Activated CD8-positive, alpha-beta memory T cell treated with anti-CD3 and anti-CD28 coated beads for 1 hour (primary cell): Measurements from ENCODE around the gene WDR91.

Experiments used
- DNase-seq, 2 donors: peaks; one replicate each; pipeline ENCODE4 v3.0.0-alpha.2; 2020; ENCODE audit warnings: low read depth in 1 of 2; ENCODE audit errors: extremely low read depth in 1 of 2

WDR91 gene

GRCh38 chr7:135164357-135165061, 46.8 kb downstream of the WDR91 start:
- no peak for DNase-seq

- DNase-seq, result no peak
Observed at GRCh38 chr7:135162382-135163001, 48.8 kb downstream of the WDR91 start.

- DNase-seq, result no peak
Observed at GRCh38 chr7:135161669-135162068, 49.7 kb downstream of the WDR91 start.

- no peak for DNase-seq
Observed at GRCh38 chr7:135160858-135161653, 50.3 kb downstream of the WDR91 start.

- DNase-seq, result no peak
Observed at GRCh38 chr7:135160098-135160857, 51.0 kb downstream of the WDR91 start.

GRCh38 chr7:135159359-135160085, 51.8 kb downstream of the WDR91 start:
- DNase-seq, result no peak

GRCh38 chr7:135158874-135159273, 52.5 kb downstream of the WDR91 start:
- DNase-seq, result no peak

- DNase-seq, result no peak
Observed at GRCh38 chr7:135158141-135158655, 53.1 kb downstream of the WDR91 start.

GRCh38 chr7:135156290-135156689, 55.0 kb downstream of the WDR91 start:
- no peak for DNase-seq

GRCh38 chr7:135154734-135155133, 56.6 kb downstream of the WDR91 start:
- no peak for DNase-seq

GRCh38 chr7:135152442-135152841, 58.9 kb downstream of the WDR91 start:
- DNase-seq, result no peak

- no peak for DNase-seq
Observed at GRCh38 chr7:135151533-135151932, 59.8 kb downstream of the WDR91 start.

- no peak for DNase-seq
Observed at GRCh38 chr7:135151132-135151531, 60.2 kb downstream of the WDR91 start.

GRCh38 chr7:135150072-135150782, 61.1 kb downstream of the WDR91 start:
- DNase-seq, result no peak

GRCh38 chr7:135147899-135148721, 63.2 kb downstream of the WDR91 start, which contains the start of gene TMEM140:
TSS of gene TMEM140 (plus strand) at chr7:135148072. CDS start at chr7:135164442, 16,370 bp downstream.
- DNase-seq, result peak in 1 of 2 donors; percentile 25

GRCh38 chr7:135147341-135147898, 63.9 kb downstream of the WDR91 start:
- no peak for DNase-seq

- DNase-seq, result no peak
Observed at GRCh38 chr7:135143885-135144668, 67.2 kb downstream of the WDR91 start.
